Breast epithelium (tissue), 4 donors: Measurements from ENCODE around the gene CORO1C. TPM values are rescaled to one million over a fixed set of nuclear protein-coding genes. Genes with fewer than 3 reads are reported as not detected.

Experiments
- DNase-seq, 2 donors: peaks; one replicate each; pipeline ENCODE4 v3.0.0-alpha.2; 2019; ENCODE audit warnings: low spot score in 2 of 2
- H3K27ac ChIP-seq, 2 donors: fragments of 200-600 bp; sonication (generic) in 1 of 2; one replicate each; pipeline ENCODE4 v1.5.1; 2016 to 2019; ENCODE audit warnings: mild to moderate bottlenecking in 1 of 2
- H3K27me3 ChIP-seq, 2 donors: fragments of 200-600 bp; sonication (generic) in 1 of 2; one replicate each; pipeline versions ENCODE4 v1.5.1 to v1.6.0; 2017 to 2019; ENCODE audit warnings: control low read depth in 1 of 2, mild to moderate bottlenecking in 1 of 2
- H3K36me3 ChIP-seq: fragments of 200-600 bp; one replicate; pipeline ENCODE4 v1.5.1; 2019
- H3K4me1 ChIP-seq, 2 donors: fragments of 200-600 bp; sonication (generic); one replicate each; pipeline ENCODE4 v1.5.1; 2016 to 2019; ENCODE audit warnings: control low read depth in 1 of 2
- H3K4me3 ChIP-seq, 3 donors: fragments of 200-600 bp; sonication (generic); 1 replicate in 2 of 3; 2 replicates in 1 of 3; pipeline ENCODE4 v1.5.1; 2016 to 2019; ENCODE audit warnings: mild to moderate bottlenecking in 3 of 3, moderate library complexity in 2 of 3
- H3K9me3 ChIP-seq, 2 donors: fragments of 200-600 bp; sonication (generic) in 1 of 2; one replicate each; pipeline ENCODE4 v1.5.1; 2016 to 2019; ENCODE audit warnings: control low read depth in 1 of 2
- POLR2A ChIP-seq: fragments of 450-650 bp; IDR thresholded peaks from one replicate; pipeline ENCODE4 v1.6.1; 2016; ENCODE audit warnings: antibody characterized with exemption, mild to moderate bottlenecking, moderate library complexity
- POLR2AphosphoS5 ChIP-seq, 3 donors: sonication (generic); formaldehyde crosslinking; IDR thresholded peaks; one replicate each; pipeline ENCODE4 v1.6.1; 2017; ENCODE audit warnings: antibody characterized with exemption in 3 of 3
- intact Hi-C: fragments of 100-400 bp; cut with DNase I; formaldehyde crosslinking; loops from one replicate; pipeline ENCODE4 v1.15.1; 2023; ENCODE audit warnings: low total_unique reads
- total RNA-seq, 3 donors: library from RNA; depleted of rRNA; stranded (reverse); fragments of >200 nt; gene quantifications; one replicate each; pipeline ENCODE4 v1.1.0, GENCODE V29; 2016
- TF ChIP-seq, protein P1 (sequence below), 3 donors: fragments of 450-650 bp; IDR thresholded peaks; one replicate each; pipeline ENCODE4 v1.5.1; 2016 to 2017; ENCODE audit warnings: antibody characterized with exemption in 3 of 3, mild to moderate bottlenecking in 3 of 3, moderate library complexity in 3 of 3

CORO1C gene
- total RNA-seq, 3 donors from 2014 or later, result 121 to 155 (median 149) TPM

DNA sequence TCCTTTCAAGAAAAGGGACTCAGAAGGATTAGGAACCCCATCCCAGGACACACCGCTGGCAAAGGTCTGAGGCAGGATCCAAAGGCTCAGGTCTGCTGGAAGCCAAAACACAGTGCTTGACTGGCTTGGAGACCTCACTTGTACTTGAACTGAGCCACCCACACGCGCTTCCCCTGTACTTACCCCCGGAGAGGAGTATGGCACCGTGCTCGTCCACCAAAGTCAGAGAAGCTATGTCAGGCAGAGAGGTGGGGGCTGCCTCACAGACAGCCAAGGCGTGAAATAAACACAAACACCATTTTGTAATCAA lies 86.6 kb downstream of the CORO1C start:
- H3K27ac ChIP-seq, result peak overlapping the region; percentile 8 to 29
- intact Hi-C loops, result no loop called here

DNA sequence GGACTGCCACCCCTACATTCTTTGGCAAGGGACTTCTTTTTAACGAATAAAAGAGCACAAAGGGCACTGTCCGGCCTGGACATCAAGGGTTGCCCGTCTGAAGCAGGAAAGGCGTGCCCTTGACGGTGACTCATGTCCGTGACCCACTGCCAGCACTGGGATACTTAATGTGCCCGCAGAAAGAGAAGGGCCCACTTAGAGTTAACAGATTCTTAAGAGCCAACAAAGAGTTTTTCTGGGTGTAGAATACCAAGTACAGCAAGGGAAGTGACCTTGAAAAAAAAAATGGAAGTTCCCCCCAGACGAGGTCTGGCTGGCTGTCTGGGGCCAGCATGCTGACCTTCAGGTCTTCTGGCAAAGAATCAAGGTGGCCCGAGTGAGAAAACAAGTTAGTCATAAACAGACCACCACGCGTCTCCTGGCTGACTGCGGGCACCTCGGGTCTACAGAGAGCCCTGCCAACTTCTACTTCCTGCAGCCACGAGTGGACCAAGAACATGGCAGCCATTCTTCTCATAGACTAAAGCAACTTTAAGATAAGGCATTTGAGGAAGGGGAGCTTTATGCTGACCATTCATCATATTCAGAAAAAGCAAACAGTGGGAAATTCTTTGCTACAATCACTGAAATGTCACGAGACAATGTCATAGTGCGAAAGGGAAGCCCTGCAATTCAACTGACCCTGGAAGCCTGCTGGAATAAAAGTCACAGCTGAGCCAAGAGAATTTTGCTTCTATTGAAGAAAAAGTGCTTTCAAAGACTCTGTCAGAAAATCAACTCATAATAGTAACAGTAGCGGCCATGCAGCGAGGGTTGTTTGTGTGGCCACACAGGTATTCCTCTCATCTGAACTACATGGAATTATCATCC lies 87.1 kb downstream of the CORO1C start:
- intact Hi-C loops, result loop anchor here (2.0 kb wide), 1 partner anchor 21 kb away; no protein-coding TSS in a partner anchor
- no peaks in the 10 kb centered on the region for H3K36me3 ChIP-seq
- peak overlapping the region; percentile 8 to 29 for H3K27ac ChIP-seq
- no peak for TF ChIP-seq POLR2A
- TF ChIP-seq, protein P1, sequence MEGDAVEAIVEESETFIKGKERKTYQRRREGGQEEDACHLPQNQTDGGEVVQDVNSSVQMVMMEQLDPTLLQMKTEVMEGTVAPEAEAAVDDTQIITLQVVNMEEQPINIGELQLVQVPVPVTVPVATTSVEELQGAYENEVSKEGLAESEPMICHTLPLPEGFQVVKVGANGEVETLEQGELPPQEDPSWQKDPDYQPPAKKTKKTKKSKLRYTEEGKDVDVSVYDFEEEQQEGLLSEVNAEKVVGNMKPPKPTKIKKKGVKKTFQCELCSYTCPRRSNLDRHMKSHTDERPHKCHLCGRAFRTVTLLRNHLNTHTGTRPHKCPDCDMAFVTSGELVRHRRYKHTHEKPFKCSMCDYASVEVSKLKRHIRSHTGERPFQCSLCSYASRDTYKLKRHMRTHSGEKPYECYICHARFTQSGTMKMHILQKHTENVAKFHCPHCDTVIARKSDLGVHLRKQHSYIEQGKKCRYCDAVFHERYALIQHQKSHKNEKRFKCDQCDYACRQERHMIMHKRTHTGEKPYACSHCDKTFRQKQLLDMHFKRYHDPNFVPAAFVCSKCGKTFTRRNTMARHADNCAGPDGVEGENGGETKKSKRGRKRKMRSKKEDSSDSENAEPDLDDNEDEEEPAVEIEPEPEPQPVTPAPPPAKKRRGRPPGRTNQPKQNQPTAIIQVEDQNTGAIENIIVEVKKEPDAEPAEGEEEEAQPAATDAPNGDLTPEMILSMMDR (IDR thresholded peaks at IDR 0.05), result no peak
- peak in 2 of 3 donors; percentile 52 to 61 for TF ChIP-seq POLR2AphosphoS5 (IDR thresholded peaks at IDR 0.05)
- H3K9me3 ChIP-seq, result no peaks in the 10 kb centered on the region
- H3K4me3 ChIP-seq, result no peak overlapping the region
- H3K27me3 ChIP-seq, result no peaks in the 10 kb centered on the region
- no peak for DNase-seq
- no peaks in the 10 kb centered on the region for H3K4me1 ChIP-seq

More for the DNA sequence above, 86.6 kb downstream of the CORO1C start:
- no peaks in the 10 kb centered on the region for H3K36me3 ChIP-seq
- no peak overlapping the region for H3K4me3 ChIP-seq
- no peak for DNase-seq
- TF ChIP-seq, protein P1 (IDR thresholded peaks at IDR 0.05), result no peak
- no peak for TF ChIP-seq POLR2AphosphoS5 (IDR thresholded peaks at IDR 0.05)
- no peak for TF ChIP-seq POLR2A
- no peaks in the 10 kb centered on the region for H3K4me1 ChIP-seq
- no peaks in the 10 kb centered on the region for H3K9me3 ChIP-seq
- no peaks in the 10 kb centered on the region for H3K27me3 ChIP-seq

- Histone ChIP-seq H3K4me1 (no peaks in the 10 kb centered on the region), H3K9me3 (no peaks in the 10 kb centered on the region), H3K27me3 (no peaks in the 10 kb centered on the region), H3K4me3 (no peak overlapping the region), H3K27ac (no peak overlapping the region), H3K36me3 (no peaks in the 10 kb centered on the region)
- TF ChIP-seq POLR2A, result no peak
- TF ChIP-seq, protein P1 (IDR thresholded peaks at IDR 0.05), result no peak
- TF ChIP-seq POLR2AphosphoS5 (IDR thresholded peaks at IDR 0.05), result no peak
- intact Hi-C loops, result loop anchor here (2.0 kb wide), 1 partner anchor 20 kb away; no protein-coding TSS in a partner anchor
- DNase-seq, result no peak
Observed at GRCh38 chr12:108642899-108643654, 88.2 kb downstream of the CORO1C start.

DNA sequence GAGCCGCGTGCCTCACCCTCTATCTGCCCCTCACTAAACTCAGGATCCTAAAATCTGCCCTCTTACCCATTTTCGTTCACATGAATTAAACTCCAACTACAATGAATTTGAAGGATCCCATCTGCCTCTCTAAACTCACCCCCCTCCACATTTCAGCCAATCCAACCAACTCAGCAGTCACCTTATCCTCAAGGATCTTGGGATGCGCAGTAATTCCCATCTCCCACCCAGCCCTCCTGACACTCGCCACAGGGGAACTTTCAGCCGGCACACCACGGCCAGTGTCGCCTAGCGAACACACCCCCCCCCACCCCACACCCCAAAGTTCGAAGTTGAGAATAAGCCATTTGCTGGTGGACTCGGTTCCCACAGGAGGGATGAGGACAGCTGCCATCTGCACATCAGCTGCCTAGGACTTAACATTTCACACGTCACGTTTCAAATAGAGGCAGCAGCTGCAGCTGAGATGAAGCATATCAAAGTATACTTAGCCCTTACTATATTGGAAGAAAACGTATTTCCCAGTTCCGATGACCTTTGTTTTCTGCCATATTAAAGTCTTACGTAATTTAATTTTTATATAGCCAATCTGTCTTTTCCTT lies 88.9 kb downstream of the CORO1C start:
- no peak overlapping the region for H3K27ac ChIP-seq
- H3K4me3 ChIP-seq, result no peak overlapping the region
- H3K36me3 ChIP-seq, result no peaks in the 10 kb centered on the region
- no peaks in the 10 kb centered on the region for H3K27me3 ChIP-seq
- TF ChIP-seq POLR2AphosphoS5 (IDR thresholded peaks at IDR 0.05) (no peak), POLR2A (no peak)
- TF ChIP-seq, protein P1 (IDR thresholded peaks at IDR 0.05), result no peak
- intact Hi-C loops, result loop anchor here (2.0 kb wide), 1 partner anchor 20 kb away; no protein-coding TSS in a partner anchor
- no peaks in the 10 kb centered on the region for H3K9me3 ChIP-seq
- H3K4me1 ChIP-seq, result no peaks in the 10 kb centered on the region
- DNase-seq, result no peak
